CD4-positive, alpha-beta T cell treated with Interferon alpha-2 for 1 hour (primary cell): Measurements from ENCODE around the gene CNTNAP2.
"Not testable (repeated sequence)": the region's sequence is repeated elsewhere in the genome, so short reads cannot be mapped to it uniquely, and the experiment has no call there.

Experiments used
- DNase-seq, 2 donors: peaks; one replicate each; pipeline ENCODE4 v3.0.0-alpha.2; 2020 to 2022

The CNTNAP2 gene

DNA sequence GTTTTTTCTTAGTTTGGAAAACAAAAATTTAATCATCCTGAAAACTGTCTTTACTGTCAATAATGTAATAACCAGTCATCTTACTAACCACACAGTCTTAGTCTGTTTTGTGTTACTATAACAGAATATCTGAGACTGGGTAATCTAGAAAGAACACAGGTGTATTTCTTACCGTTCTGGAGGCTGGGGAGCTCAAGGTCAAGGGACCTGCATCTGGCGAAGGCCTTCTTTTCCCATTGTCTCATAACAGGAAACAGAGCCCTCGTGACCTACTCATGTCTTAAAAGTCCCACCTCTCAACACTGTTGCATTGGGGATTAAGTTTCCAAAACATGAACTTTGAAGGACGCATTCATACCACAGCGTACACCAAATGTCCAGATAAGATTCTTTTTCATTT, 932.3 kb downstream of the CNTNAP2 start:
- DNase-seq = no peak

DNA sequence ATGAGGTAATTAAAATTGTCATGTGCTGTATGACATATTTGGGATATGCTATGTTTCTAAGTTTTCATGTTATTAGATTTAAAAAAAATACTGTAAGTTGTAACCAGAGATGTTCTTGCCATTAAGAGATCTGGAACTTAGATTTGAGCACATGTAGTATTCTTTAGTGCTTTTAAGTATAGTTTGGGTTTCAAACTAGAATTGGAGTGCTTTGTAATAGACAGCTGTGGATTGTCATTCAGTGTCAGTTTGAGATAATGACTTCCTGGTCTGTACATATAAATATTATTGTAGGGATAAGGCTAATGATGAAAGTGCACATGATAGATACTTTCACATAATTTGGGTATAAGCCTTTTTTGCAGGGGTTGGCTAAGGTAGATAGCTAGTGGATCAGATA, 936.2 kb downstream of the CNTNAP2 start:
- no peak for DNase-seq

DNA sequence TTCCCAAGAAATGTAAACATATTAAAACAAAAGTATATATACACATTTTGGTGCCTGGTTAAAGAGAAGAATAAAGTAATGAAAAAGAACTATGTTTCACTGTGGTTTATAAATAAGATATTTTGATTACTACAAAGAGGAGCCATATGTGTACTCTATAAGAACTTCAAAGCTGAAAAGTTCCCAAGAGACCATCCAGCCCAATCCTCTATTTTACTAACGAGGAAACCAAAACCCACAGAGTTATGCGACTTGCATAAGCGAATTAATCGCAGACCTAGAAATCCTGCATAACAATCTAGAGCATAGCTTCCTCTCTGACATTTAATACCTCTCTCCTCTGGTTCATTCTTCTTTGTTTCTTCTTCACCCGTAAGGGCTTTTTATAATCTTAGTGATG, 937.1 kb downstream of the CNTNAP2 start:
- no peak for DNase-seq

DNA sequence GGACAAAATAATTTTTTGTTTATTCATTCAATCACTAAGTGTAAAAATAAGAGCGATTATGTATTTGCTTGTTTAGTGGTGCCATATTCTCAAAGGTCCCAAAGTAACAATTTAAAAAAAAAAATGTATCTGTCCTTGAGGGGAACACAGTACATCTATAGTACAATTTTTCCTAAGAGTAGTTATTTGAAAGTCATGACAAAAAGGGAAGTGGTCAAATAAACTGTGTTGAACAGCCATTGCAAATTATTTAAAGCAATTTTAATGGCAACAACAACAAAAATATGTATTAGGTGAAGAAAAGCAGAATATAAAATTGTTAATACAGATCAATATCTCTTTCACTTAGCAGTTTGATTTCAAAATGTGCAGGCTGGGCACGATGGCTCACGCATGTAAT, 943.5 kb downstream of the CNTNAP2 start:
- no peak for DNase-seq

DNA sequence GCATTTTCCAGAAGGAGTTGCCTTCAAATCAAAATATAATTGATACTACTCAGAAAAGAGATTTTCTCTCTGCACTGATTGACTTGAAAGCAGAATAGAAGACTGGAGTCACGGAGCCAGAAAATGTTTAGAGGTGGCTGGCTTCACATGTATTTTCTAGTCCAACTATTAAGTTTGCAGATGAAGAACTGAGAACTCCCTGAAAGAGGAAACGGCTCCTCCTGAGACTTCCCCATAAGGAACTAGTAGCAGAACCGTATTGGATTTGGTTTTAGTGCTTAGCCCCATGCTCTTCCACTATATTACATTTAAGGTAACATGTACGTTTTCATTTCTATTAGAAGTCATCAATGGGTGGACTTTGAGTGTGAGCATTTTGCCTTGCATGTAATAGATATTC, 946.3 kb downstream of the CNTNAP2 start:
- DNase-seq = no peak

DNA sequence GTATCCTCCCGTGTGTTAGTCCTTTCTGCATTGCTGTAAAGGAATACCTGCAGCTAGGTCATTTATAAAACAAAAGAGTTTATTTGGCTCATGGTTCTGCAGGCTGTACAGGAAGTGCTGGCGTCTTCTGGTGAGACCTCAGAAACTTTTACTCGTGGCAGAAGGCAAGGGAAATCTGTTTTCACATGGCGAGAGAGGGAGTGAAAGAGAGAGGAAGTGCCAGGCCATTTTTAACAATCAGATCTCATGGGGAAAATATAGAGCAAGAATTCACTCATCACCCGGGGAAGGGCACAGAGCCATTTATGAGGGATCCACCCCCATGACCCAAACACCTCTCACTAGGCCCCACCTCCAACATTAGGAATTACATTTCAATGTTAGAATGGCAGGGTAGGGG, 952.2 kb downstream of the CNTNAP2 start:
- no peak for DNase-seq

DNA sequence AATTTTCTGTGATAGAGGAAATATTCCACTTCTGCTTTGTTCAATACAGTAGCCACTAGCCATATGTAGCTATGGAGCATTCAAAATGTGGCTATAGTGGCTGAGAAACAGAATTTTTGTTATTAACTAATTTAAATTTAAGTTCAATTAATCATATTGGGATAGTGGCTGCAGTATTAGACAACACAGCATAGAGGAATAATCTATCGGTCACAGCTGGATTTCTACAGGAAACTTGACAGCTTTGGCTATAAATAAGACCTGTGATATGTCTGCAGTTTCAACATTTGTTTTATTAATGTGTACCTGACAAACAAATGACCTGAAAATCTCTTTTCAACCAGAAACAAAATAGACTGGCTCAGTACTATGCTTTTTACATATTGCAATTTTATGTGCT, 953.2 kb downstream of the CNTNAP2 start:
- no peak for DNase-seq

DNA sequence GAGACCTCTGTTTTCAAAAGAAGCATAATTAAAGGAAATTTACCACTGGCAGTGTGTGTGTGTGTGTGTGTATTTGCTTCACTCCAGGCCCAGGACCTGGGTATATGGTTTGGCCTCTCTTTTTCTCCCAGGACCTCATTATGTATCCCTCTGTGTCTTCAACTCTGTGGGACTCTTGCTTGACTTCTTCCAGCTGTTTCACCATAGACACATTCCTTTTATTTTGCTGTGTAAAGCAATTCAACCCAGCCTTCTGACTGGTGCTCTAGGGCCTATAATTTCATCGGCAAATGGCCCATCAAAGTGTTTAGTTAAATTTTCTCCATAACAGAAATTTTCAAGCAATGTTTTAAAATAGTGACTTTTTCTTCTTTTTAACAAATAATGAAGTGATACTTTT, 954.3 kb downstream of the CNTNAP2 start:
- no peak for DNase-seq

DNA sequence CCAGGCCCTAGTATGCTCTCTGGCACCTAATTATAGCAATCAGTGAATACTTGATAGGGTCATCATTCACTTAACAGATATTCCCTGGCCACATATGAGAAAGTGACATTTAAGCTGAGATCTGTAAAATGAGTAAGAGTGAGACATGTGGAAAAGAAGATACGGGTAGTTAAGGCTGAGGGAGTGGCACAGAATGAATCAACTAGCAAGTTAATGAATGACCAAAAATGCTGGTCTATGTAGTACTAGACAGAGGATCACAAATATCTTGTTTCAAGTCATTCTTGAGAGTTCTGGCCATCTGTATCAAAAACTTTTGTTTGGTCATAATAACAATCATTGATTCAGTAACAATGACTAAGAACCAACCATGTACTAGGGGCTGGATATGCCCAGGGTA, 954.9 kb downstream of the CNTNAP2 start:
- no peak for DNase-seq

DNA sequence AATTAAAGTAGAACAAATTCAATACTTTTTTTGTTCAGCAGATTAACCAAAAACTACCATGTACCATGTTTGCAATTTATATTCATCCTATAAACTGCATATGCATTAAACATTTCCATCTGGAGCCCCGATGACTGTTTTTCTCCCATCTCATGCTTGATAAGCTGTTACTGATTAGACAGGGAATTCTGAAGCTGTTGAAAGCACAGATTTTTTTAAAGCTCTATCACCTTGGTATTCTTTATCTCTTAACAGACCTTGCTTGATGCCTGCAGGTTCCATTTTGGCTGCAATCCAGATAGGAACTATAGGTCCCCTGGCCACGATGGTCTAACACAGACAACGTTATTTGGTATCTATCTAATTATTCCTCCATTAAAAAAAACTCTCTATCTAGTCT, 961.7 kb downstream of the CNTNAP2 start:
- no peak for DNase-seq

DNA sequence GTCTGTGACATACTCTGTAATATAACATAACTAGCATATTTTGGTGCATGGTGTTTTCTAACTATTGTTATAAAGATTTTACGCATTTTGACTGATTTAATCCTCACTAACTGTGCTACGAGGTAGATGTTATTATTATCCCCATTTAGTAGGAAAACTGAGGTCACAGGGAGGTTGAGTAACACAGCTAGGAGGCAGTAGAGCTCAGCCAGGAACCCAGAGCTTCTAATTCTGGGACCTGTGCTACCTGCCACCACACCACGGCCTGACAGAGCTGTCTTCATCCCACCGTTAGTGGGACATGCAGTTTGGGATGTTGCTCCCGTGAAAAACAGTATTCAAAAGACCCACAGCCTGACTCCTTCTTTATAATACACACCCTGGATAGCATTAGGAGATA, 962.5 kb downstream of the CNTNAP2 start:
- DNase-seq = no peak

DNA sequence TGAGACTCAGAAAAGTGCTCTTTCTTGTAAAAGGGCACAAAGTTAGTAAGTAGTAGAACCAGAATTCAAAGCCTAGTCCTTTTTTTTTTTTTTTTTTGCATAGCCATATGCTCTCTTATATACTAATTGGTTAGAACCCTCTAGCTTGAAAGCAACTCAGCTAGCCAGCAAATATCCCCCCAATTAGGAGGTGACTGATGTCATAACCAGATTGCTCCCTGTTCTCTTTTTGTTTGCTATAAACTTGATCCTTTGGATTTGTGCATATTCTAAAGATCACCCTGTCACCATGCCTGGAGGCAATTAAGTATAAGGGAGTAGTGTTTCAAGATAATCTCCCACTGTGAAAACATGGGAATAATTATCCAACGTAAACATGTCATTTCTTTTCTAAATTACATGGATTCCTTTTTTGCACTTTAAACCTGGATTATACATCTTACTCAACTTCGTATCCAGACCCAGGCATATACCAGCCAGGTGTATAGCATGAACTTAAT, 963.4 kb downstream of the CNTNAP2 start:
- DNase-seq = no peak

DNA sequence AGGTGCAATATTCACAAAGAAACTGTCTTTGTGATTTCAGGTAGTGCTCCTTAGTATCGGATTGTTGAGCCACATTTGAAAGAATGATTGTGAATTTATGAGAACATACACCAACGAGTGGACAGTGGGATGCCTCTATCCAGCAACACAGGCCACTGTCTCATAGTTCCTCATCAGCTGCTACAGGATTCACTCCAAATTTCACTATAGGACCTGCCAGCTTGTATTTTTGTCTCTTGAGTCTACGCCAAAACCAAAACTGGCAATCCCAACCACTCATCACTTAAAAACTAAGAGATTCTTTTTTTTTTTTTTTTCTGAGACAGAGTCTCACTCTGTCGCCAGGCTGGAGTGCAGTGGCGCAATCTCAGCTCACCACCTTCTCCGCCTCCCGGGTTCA, 964.5 kb downstream of the CNTNAP2 start:
- no peak for DNase-seq

DNA sequence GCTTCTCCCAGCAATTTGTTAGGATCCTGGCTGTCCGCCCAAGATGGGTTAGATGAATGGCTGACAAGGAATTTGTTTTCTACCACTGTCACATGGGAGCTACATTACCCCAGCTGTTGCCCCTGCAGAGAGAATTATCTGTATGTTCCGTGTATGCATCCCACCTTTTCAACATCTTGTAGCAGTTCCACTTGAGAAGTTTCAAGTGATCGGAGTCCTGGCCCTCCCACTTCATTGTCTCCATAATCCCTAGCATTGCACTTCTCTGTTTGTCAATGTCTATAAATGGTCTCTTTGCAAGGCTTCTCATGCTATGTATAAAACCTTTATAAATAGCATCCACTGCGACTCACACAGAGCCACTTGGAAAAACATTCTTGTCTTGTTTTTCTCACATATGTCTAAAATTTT, 972.5 kb downstream of the CNTNAP2 start:
- no peak for DNase-seq

DNA sequence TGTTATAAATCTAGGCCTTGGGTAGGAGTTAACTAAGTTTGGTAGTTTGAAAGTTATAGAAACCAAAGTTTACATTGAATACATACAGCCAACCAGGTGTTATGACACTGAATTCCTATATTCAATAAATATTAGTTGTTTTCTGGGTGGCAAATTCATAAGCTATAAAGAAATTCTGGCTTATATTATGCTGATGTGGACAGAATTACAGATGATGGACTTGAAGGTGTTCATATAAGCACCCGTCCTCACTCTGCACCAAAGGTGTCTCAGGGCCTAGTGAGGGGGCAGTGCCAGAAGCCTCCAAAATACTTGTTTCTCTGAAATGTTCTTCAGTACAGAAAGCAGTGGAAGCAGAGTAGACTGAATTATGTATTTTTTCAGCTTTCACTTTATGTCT, 973.0 kb downstream of the CNTNAP2 start:
- DNase-seq = no peak

DNA sequence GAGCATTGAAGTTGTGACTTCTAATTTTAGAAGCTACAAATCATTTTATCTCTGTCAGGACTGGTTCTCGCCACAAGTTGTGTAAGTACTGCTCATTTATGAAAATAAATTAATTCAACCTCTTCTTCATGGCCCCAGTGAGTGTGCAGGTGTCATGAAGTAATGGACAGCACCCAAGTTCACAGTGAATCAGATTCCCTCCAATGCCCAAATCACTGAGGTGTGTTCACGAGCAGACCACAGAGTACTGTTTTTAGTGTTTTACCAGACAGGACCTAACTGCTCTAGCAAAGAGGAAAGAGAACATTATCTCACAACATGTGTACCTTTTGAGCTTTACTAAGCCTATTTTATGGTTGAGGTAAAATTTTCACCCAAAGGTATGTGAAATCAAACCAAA, 980.0 kb downstream of the CNTNAP2 start:
- no peak for DNase-seq

DNA sequence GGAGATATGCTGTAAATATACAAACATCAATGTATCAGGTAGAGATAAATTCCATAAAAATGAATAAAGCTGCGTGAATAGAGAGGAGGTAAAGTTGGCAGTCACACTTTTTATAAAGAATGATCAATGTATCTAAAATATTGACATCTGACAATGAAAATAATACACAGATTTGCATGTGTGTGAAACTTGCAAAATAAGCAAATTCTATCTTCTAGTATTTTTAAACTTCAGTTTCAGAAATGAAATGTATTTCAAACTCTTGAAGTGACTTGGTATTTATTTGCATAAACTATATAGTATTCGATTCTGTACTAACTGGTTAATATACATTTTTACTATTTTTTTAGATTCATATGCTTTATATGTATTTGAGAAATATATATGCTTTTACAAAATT, 986.6 kb downstream of the CNTNAP2 start:
- no peak for DNase-seq

DNA sequence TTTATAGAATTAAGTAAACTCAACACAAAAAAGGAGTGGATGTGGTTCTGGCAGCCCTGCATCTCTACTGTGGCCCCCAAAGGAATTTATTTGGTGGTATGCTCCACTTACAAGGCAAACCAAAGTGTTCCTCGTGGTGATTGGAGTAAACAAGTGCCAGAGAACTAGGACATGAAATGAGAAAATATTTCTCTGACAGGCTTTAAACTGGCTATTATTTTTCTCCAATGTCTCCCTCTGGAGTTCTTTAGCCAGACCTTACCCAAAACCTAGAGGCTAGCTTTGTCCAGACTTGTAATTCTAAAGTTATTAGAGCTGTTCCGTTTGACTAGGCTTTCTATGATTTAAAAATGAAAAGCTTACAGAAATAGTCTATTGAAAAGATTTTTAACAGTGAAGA, 990.1 kb downstream of the CNTNAP2 start:
- DNase-seq = no peak

DNA sequence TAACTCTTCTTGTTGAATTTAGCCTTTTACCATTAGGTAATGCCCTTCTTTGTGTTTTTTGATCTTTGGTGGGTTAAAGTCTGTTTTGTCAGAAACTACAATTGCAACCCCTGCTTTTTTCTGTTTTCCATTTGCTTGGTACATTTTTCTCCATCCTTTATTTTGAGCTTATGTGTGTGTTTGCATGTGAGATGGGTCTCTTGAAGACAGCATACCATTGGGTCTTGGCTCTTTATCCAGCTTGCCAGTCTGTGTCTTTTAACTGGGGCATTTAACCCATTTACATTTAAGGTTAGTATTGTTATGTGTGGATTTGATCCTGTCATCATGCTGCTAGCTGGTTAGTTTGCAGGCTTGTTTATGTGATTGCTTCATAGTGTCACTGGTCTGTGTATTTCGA, 997.9 kb downstream of the CNTNAP2 start:
- not testable (repeated sequence) for DNase-seq

DNA sequence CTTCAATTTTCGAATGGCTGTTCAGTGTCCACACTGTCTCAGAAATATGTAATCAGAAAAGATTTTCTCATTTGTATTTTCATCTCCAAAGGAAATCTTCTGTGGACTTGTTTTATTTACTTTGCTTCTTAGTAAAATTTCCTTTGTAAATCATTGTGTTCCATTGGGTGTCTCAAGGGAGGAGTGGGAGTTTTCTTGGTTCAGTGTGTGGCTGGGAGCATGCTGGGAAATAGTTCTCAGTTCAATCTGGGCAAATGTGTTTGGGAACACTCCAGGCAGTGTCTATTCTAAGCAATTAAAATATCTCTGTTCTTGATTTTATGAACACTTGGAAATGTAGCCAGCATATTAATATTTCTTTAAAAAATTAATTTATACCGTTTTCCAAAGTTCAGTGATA, 1019.8 kb downstream of the CNTNAP2 start:
- no peak for DNase-seq

DNA sequence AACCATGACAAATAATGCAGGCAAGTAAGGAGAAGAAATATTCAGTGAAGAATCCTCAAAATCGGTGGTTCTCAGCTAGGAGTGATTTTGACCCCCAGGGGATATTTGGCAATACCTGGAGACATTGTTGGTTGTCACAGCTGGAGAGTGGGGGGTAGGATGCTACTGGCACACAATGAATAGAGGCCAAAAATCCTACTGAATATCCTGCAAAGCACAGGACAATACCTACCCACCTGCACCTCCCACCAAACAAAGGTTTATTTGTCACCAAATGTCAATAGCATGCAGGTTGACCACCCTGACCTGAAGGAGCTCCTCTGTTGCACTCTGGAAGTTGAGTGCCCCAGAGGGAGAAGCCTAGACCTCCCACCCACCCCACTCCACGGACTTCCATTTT, 1028.6 kb downstream of the CNTNAP2 start:
- no peak for DNase-seq

DNA sequence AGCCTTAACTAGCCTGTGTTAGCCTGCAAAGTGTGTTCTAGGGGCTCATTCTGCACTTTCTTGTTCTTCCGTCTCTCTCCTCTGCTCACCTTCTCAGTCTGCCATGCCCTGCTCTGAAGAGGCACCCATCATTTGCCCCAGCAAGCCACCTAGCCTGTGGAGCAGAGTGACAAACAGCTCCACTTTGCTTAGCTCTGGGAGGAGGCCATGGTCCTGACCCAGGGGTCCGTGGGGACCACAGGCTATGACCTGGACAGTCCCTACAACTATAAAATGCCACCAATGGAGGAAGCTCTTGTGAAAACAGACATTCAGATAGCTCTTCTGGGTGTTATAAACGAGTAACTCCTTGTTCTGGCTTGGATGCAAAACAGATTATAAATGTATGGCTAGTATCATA, 1029.6 kb downstream of the CNTNAP2 start:
- DNase-seq = no peak

DNA sequence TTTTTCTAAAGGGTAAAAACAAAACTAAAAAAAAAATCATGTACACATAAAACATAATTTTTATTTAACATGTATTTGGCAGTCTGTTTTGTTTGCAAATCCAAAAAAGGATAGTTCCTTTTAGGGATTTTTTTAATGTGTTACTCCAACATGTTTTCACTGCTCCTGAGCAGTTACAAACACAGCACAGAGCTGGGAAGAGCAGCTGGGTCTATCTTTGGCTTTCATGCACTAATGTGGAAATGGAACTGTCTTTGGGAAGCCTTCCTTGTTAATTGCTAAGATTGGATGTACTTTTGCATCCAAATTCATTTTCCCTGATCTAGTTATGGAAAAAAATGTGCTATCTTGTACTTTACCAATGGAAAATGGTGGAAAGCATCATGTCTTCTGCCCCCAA, 1035.1 kb downstream of the CNTNAP2 start:
- no peak for DNase-seq

DNA sequence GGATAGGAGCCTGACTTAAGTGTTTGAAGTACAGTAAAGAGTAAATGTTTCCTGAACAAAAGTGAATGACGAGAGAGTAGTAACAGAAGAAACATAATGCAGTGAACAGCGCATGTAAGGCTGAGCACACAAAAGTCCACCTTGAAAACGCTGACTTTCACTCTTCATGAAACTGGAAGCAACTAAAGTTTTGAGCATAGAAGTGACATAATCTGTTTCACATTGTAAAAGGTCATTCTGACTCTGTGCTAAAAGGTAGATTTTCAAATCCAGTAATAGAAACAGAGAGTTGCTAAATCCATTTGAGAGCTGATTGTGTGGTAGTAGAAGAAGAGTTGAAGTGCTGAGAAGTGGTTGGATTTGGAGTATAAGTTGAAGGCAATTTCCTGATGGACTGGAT, 1037.0 kb downstream of the CNTNAP2 start:
- DNase-seq = no peak

DNA sequence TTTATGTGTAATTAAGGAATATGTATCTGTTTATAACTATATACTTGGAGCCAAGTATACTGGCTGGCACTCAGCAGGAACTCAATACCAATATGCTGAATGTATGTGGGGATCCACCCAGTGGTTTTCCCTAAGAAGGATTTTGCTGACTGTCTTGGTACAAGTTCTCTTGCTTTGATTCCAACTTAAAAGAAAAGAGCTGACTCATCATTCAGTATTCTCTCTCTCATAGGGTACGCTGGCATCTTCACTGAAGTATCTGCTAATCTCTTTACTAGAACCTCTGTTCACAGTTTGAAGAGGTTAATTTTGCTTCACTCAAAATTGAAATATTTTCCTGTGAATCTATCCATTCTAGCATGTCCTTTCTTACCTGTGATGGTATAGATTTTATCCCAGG, 1044.8 kb downstream of the CNTNAP2 start:
- no peak for DNase-seq

DNA sequence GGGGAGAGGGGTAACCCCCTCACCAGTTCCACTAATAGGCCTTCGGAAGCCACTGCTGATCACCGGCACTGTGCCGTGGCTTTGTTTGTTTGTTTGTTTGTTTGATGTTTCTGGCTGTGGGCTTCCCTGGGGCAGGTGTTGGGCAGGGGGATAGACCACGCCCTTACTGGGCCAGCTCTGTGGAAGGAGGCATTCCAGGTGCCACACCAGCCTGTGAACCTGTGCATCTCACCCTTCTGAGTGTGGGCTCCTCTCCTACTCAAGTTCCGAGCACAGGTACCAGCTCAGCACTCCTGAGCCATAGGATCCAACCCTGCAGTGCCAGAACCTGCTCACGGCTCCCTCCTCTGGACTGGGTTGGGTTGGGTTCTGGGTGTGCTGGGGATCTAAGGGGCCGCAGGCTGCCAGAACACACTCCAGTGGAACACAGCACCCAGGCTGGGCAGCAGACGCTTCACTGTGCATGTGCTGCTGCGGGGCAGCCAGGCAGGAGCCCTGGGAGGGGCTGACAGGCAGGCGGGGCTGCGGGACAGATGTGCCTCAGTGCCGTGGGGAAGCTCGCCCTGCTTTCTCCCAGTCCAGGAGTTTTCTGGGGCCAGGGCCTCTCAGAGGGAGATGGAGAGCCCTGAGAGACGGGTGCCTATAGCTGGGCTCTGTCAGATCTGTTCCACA, 1053.9 kb downstream of the CNTNAP2 start:
- DNase-seq = no peak
